ENCODE results near the gene ABI2.
"Not testable (repeated sequence)": the region's sequence is repeated elsewhere in the genome, so short reads cannot be mapped to it uniquely, and the experiment has no call there.

Gene ABI2

DNA sequence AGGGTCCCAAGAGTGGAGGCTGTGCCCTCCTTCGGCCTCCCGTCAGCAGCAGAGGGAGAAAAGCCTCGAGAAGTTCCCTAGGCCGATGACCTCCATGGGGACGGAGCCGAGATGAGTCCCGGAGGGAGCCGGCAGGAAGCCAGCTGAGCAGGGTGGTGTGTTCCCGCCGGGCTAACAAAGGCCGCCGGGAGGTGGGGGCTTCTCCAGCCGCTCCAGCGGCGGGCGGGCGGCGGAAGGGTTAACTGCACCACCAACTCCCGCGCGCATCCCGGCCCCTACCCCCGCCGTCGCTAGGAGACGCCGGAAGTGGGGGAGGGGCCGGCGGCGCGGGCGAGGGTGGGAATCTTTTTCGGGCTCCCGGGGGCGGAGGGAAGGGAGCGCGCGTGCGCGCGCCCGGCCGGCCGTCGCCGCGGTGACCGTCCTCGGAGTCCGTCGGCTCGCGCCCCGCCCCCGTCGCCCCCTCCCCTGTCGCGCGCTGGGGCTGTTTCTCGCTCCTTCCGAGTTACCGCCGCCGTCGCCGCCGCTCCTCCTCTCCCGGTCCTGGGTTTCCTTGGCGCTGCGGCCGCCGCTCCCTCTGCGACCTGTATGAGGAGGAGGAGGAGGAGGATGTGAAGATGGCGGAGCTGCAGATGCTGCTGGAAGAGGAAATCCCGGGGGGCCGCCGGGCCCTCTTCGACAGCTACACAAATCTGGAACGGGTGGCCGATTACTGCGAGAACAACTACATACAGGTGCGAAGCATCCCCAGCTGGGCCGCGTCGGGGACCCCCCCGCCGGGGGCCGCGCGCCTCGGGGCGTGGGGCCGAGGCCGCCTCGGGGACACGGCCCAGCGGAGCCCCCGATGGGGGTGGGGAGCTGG, at the start of gene ABI2:
ABI2 (plus strand) TSS at position 494 of the 859 bp plus-strand sequence; CDS start at position 615, 121 bp downstream.
- DNase-seq = peak; percentile 69

DNA sequence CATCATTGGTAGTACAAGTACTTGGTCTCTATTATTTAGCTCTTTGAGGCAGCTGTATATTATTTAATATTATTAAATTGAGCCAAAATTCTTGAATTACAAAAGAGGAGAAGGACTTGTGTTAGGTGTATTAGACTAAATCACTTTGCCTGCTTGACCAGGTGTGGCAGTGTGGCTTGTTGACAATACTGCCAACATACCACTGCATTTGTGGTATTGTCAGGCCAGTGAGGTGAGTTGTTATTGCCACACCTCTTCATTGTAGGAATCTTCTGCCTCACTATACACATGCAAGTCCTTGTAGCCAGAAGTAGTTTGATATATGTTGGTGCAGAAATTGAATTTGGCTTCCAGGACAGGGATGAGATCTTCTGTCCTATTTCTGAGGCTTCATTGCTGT, 48.9 kb upstream of the ABI2 start:
- DNase-seq = no peak

GRCh38 chr2:203280428-203281064, 47.6 kb upstream of the ABI2 start:
- no peak for DNase-seq

GRCh38 chr2:203282101-203282500, 46.1 kb upstream of the ABI2 start:
- no peak for DNase-seq

GRCh38 chr2:203286532-203286931, 41.7 kb upstream of the ABI2 start:
- no peak for DNase-seq

GRCh38 chr2:203301667-203302066, 26.5 kb upstream of the ABI2 start:
- DNase-seq = no peak

GRCh38 chr2:203302586-203302985, 25.6 kb upstream of the ABI2 start:
- not testable (repeated sequence) for DNase-seq

- no peak for DNase-seq
These were observed 17.3 kb upstream of the ABI2 start for GRCh38 chr2:203310688-203311436.

- no peak for DNase-seq
These were observed 1.8 kb upstream of the ABI2 start for GRCh38 chr2:203326356-203326755.

GRCh38 chr2:203327582-203327900, 653 bp upstream of the ABI2 start:
- peak; percentile 2 for DNase-seq

- DNase-seq = peak; percentile 43
These were observed 756 bp downstream of the ABI2 start for GRCh38 chr2:203328760-203329540.

GRCh38 chr2:203330434-203330833, 2.2 kb downstream of the ABI2 start:
- no peak for DNase-seq

GRCh38 chr2:203338322-203338721, 10.1 kb downstream of the ABI2 start:
- no peak for DNase-seq

DNA sequence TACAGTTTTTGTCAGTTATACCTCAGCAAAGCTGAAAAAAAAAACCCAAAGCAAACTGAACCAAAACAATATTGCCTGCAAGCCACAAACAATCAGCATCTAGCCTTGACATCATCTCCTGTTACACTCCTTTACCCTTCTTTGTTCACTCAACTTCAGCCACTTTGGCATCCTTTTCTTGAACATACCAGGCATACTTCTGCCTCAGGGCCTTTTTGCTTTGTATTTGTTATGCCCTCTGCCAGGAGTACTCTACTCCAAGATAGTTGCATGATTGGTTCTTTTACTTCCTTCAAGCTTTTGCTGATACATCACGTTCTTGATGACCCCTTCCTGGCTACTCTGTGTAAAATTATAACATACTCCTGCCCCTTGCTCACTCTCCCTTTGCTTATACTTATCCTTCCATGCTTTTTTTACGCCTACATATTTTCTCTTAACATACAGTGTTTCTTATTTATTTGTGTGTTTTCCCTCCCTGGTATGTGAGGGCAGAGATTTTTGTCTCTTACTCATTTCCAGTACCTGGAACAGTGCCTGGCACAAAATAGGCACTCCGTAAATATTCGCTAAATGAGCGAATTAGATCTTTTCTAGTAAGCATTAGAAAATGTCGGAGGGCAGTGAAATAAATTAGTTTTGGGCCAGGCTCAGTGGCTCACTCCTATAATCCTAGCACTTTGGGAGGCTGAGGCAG, 12.7 kb downstream of the ABI2 start:
- no peak for DNase-seq

DNA sequence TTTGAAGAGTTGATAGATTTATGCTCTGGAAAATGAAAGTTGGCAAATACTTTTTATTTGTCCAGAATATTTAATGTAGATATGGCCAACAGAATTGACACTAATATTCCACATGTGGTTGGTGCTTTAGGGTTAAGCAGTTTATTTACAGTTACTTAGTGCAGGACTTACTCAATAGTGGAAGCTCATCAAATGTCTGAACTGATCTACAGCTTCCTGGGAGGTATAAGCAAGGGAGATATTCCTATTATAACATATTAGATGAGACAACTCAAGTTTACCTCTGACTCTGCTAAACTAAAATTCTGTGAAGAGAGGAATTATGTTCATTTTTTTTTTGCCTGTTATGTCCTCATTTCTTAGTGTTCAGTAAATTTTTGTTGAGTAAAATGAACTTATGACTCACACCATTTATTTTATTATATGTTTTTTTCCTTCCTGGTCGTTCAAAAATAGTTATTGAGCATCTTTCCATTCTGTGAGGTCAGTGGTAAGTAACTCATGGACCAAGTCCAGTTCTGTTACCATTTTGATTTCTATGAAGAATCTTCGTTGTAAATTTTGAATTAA, 13.6 kb downstream of the ABI2 start:
- DNase-seq = no peak

- DNase-seq = not testable (repeated sequence)
These were observed 14.2 kb downstream of the ABI2 start for GRCh38 chr2:203342374-203342773.

GRCh38 chr2:203344667-203345066, 16.5 kb downstream of the ABI2 start:
- DNase-seq = no peak

DNA sequence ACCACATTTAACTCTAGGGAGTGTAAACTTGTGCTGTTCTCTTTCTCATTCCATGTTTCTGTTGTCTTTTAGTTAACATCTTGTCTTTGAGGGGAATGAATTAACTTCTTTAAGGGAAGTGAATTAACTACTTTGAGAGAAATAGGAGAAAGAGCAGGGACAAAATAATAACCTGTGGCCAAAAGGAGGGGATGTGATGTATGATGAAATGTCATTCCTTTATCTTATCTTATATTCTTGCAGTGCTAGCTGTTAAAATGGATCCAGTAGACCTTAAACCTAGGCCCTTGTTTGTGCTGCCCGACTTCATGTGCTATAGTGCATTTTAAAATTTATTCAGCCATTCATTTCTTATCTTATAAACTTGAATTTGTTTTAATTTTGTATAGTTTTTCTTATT, 18.4 kb downstream of the ABI2 start:
- DNase-seq = no peak

GRCh38 chr2:203347375-203347774, 19.2 kb downstream of the ABI2 start:
- DNase-seq = no peak

- no peak for DNase-seq
These were observed 24.5 kb downstream of the ABI2 start for GRCh38 chr2:203352604-203353255.

GRCh38 chr2:203354966-203355365, 26.8 kb downstream of the ABI2 start:
- no peak for DNase-seq
